UCSD-AML1 (cell line): ENCODE results near the gene PCMT1.
"Not testable (repeated sequence)": the region's sequence is repeated elsewhere in the genome, so short reads cannot be mapped to it uniquely, and the experiment has no call there.

Experiments used
- DNase-seq: peaks from one replicate; lab custom pipeline; 2025; ENCODE audit not compliant: unreplicated experiment; lab: John Stamatoyannopoulos, UW

PCMT1 gene

DNA sequence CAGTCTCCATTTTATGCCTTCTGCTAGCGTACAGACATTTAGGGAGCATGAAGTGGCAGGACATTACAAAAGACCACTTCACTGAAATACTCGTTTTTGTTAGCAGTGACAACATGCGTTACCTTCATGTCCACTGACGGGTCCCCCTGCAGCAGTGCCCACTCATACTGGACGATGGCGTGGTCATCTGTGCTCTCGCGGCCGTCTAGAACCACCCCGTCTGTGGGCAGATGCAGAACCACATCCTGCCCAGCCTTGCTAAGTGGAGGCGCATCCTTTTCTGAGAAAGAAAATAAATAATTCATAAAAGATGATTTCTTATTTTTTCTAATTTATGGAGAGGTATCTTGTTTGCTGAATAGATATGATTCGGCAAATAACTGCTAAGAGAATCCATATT lies 103.3 kb downstream of the PCMT1 start:
- no peak for DNase-seq

DNA sequence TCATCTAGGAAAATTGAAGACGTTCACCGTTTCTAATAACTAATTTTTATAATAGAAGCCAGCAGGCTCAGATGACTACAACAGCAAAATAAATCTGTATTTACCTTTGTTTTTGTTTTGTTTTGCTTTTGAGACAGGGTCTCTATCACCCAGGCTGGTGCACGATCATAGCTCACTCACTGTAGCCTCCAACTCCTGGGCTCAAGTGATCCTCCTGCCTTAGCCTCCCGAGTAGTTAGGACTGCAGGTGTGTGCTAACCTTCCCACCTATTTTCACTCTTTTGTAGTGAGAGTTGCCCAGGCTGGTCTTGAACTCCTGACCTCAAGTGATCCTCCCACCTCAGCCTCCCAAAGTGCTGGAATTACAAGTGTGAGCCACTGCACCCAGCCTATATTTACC lies 104.5 kb downstream of the PCMT1 start:
- DNase-seq = not testable (repeated sequence)

DNA sequence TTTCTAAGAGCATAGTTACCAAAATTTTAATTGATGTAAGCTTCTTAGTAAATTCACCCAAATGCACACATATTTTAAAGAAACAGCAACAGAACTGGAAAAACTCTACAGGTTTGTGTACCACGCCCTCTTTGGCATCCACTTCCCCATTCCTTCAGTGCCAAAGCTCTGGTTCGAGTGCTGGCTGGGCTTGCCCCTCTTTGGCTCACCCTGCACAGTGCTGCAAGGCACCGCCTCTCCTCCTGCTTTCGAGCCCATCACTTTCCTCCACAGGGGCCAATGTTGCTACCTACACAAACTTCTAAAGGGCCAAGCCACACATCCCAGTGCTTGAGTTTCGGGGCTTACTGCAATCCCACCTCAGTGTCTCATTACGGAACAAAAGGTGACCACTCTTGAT lies 105.0 kb downstream of the PCMT1 start:
- DNase-seq = no peak

DNA sequence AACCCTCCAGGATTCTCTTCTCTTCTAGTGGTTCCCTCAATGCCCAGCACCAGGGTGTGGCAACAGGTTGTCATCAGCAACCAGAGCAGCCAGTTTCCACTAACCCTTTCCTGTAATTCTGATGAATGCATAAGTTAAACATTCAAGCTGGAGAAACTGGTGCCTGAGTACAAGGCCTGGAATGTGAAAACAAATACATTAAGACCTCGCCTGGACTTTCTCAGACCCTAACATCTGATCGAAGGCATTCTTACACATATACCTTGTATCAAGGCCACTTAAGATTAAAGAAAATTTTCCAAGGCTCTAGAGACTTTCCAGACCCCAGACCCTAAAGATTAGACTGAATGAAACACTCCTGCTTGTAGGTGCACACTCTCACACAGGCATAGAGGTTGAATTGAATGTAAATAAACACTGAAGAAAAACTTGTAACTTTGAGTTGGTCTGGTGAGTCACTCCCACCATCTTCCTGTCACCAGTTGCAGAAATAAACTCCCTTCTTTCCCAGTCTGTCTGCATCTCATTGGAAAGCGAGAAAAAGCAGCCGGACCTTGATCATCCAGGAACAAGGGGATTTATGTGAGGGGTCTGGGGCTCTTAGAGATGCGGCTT lies 105.6 kb downstream of the PCMT1 start:
- no peak for DNase-seq

DNA sequence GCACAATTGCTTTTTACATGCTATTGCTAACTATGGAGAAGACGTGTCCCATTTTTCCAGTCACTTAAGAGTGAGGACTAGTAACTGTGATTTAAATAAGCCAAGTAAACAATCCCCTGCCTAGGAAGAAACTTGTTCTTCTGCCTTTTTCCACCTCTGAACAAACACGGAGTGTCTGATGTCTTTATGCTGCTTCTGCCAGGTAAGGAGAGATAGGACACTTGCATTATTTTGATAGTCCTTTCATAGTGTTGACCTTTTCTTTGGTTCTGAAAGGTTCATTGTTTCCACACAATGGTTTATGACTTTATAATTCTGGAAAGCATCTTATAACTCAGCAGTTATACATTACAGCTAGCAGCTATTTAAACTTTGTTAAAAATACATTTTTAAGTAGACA lies 106.2 kb downstream of the PCMT1 start:
- no peak for DNase-seq

DNA sequence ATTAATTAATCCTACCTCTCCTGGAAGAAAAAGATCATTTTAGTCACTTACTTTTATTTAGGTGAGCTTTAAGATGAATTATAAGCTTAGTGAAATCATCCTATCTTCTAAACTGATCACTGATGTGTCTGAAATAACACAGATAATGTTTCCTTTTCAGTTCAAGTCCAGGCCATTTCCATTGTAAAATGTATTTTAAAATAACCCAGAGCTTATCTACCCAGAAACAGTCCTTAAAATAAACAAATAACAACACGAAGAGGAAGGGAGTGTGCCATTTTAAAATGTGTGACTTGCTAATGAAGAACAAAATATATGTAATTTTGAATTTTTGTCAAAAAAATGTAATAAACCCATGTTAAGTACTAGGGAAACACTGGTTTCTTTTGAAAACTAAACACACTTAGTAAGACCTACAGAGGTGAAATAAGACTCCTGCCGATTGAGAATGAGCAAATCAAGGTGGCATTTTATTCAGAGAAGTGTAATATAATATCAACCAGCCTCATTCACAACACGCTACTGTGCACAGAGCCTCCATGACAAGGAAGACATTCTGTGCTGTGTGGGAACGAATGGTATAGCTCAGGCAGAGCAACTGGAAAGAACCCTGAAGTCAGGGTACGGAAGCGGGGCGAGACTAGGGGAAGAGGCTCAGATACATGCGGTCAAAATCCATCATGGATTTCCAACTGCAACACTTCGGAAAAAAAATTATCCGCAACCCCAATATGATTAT lies 106.9 kb downstream of the PCMT1 start:
- DNase-seq = no peak

DNA sequence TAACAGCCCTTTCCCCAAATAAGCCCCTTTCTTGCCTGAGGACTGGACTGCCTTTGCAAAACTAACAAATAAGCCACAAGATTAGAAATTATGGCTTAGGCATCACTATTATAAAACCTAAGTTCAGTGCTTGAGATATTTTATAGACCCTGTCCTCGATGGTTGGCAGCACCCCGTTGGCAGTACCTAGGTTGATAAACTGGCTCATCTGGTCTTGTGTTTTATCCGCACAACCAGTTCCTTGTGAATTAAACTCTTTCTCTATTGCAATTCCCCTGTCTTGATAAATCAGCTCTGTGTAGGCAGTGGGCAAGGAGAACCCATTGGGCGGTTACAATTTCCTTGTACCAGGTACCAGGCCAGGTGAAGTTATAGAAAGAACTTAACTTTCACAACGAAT lies 108.0 kb downstream of the PCMT1 start:
- no peak for DNase-seq

DNA sequence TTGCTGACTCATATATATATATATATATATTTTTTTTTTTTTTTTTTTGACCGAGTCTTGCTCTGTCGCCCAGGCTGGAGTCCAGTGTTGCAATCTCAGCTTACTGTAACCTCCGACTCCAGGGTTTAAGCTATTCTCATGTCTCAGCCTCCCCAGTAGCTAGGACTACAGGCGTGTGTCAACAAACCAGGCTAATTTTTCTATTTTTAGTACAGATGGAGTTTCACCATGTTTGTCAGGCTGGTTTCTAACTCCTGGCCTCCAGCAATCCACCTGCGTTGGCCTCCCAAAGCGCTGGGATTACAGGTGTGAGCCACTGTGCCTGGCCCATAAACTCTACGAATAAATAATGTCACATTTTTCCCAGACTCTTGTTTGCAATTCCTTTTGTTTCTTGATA lies 109.8 kb downstream of the PCMT1 start:
- DNase-seq = no peak

DNA sequence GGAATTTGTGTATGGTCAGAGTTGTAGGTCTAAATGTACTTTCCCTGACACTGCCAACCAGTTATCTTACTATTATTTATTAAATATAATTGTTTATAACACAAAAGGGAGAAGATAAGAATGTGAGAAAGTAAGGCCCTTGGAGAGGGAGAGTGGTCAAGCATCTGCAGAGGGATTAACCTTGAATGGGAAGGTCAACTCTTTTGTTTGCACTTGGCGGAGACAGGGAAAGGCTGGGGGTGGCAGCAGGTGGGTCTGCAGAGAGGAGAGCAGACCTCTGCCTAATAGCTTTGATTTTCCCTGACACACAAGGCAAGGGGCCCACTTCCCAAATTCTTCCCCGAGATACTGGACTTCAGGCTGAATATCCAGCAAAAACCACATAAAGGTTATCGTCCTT lies 110.4 kb downstream of the PCMT1 start:
- no peak for DNase-seq

DNA sequence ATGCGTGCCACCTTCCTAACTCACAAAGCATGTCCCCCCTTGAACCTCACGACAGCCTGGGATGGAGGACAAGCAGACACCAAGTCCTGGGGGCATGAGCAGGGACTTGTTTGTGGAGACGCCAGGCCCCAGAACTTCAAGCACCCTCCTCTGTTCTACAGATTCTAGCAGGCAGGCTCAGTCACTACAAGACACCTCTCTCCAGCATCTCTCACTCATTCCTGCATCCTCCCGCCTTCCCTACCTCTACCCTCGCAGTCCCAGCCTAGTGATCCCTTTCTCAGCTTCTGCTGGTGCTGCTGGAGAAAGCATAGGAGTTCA lies 110.9 kb downstream of the PCMT1 start:
- no peak for DNase-seq
